ENCODE measurements around the gene ATP2A3.
"Not testable (repeated sequence)": the region's sequence is repeated elsewhere in the genome, so short reads cannot be mapped to it uniquely, and the experiment has no call there.

Gene ATP2A3

GRCh38 chr17:3953542-3953941, 10.7 kb downstream of the ATP2A3 start:
- no peak for DNase-seq

- no peak for DNase-seq
These were observed 12.1 kb downstream of the ATP2A3 start for GRCh38 chr17:3952186-3952585.

DNA sequence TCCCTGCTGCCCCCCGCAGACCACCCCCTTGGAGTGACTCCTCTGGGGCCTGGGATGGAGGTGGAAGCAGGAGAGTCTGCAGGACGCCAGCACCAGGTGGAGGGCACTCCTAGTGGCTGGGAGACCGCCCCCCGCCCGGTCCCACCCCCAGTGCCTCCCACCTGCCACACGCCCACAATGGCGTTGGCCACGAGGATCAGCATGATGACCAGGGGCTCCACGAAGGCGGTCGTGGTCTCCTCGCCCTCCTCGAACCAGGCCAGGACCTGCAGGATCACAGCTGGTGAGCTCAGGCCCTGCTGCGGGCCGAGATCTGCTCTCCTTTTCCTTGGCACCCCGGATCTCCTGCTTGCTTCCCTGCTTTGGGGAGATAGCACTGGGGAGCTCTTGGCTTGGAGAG, 12.8 kb downstream of the ATP2A3 start:
- no peak for DNase-seq

DNA sequence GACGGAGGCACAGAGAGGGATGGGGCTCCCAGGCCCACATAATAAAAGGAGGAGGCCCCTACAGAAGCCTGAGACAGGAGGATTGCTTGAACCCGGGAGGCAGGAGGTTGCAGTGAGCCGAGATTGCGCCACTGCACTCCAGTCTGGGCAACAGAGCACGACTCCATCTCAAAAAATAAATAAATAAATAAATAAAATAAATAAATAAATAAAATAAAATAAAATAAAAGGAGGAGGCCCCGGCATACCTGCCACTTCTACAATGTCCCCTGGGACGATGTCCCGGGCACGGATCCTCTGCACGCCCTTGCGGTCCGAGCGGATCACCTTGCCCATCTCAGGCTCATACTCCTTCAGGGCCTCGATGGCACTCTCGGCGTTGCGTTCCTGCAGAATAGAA, 13.2 kb downstream of the ATP2A3 start:
- no peak for DNase-seq

DNA sequence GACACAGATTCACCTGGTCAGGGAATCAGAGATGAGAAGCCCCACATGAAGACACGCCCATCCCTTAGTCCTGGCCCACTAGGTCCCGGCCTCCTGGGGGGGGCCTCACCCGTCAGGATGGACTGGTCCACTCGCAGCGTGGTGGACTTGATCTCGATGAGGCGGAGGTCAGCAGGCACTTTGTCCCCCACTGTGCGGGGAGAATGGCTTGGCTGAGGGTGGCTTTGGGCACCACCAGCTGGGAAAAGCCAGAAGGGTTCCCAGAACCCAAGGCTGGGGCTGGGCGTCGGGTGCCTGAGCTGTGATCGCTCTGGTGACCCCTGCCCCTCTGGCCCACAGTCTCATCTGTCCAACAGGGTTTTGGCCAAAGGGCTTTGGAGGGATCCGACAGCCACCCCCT, 13.7 kb downstream of the ATP2A3 start:
- no peak for DNase-seq

DNA sequence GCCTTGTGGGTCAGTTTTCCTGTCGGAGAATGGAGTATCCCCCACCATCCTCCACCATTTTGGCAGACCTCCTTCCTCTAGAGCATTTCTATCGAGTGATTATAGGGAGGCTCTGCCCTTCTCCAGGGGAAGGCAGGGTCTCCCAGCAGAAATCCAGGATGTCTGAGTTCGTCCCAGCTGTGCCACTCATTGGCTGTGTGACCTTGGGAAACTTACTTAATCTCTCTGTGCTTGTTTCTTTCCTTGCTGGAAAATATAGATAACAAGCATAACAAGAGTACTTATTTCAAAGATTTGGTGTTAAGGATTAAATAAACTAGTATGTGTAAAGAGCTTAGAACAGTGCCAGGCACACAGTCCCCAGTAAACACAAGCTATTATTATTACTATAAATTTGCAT, 14.8 kb downstream of the ATP2A3 start:
- DNase-seq = no peak

- not testable (repeated sequence) for DNase-seq
These were observed 15.7 kb downstream of the ATP2A3 start for GRCh38 chr17:3948551-3948950.

DNA sequence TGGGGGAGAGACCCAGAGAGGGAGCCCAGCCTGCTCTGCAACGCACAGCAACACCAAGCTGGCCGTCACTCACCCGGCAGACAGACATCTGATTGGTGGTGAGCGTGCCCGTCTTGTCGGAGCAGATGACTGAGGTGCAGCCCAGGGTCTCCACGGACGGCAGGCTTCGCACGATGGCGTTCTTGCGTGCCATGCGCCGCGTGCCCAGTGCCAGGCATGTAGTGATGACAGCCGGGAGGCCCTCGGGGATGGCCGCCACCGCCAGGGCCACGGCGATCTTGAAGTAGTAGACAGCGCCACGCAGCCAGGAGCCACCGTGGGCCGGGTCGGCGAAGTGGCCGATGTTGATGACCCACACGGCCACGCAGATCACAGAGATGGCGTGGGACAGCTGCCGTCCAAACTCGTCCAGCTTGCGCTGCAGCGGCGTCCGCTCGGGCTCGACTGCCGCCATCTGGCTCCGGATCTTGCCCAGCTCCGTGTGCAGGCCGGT, 16.9 kb downstream of the ATP2A3 start:
- no peak for DNase-seq

- no peak for DNase-seq
These were observed 17.5 kb downstream of the ATP2A3 start for GRCh38 chr17:3946711-3947235.

DNA sequence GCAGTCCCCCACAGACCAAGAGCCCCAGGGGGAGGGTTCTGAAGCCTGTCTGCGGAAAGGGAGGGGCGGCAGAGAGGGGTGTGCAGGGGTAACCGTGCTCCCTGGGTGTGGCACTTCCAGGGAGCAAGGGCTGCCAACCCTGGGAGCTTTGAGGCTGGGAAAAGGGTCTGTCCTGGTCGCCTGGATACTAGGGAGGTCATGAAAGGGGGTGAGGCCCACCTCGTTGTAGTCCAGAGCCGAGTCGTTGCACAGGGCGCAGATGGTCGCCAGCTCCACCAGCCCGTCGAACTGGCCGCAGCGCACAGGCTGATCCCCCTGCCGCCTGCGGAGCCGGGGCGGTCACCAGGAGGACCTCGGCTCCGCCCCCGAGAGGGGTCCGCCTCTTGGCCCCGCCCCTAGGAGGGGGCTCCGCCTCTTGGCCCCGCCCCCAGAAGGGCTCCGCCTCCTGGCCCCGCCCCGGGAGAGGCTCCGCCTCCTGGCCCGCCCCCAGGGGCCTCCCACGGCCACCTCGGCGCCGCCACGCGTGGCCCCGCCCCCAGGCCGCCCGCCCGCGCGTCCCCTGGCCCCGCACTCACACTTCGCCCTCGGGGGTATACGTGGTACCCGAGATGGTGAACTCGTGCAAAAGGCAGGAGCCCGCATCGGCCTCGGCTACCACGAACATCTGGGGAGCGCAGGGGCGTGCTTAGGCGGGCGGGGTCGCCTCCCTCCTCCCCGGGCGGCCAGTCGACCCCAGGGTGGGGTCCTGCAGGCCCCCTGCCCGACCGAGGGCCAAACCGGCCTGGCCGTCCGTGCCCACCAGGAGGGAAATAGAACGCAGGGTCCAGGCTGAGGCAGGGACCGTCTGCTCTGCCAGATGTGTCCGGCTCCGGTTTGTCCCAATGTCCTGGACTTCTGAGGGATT, 19.5 kb downstream of the ATP2A3 start:
- DNase-seq = no peak

DNA sequence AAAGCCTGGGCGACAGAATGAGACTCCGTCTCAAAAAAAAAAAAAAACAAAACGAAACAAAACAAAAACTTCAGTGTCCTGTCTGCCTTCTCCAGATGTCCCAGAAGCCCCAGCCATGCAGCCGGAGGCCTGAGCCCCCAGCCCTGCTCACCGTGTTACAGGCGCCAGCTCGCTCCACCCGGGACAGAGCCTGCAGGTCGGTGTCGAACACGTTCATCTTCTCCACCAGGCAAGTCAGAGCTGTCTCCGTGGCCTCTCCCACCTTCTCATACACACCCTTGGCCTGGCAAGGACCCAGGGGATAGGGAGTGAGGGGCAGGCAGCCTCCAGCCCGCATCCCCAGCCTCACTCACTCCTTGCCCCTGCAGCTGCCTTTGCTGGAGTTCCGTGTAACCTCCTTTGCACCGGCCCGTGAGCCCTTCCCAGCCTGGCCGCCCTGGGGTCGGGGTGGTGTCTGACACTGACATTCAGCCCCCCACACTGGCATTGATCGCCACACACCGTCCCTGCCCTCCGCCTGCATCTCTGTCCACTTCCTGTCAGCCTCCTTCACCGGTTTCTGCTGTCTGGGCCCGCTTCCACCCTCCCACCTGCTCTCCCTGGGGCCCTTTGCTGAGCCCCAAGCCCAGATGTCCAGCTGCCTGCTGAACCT, 20.9 kb downstream of the ATP2A3 start:
- DNase-seq = no peak

DNA sequence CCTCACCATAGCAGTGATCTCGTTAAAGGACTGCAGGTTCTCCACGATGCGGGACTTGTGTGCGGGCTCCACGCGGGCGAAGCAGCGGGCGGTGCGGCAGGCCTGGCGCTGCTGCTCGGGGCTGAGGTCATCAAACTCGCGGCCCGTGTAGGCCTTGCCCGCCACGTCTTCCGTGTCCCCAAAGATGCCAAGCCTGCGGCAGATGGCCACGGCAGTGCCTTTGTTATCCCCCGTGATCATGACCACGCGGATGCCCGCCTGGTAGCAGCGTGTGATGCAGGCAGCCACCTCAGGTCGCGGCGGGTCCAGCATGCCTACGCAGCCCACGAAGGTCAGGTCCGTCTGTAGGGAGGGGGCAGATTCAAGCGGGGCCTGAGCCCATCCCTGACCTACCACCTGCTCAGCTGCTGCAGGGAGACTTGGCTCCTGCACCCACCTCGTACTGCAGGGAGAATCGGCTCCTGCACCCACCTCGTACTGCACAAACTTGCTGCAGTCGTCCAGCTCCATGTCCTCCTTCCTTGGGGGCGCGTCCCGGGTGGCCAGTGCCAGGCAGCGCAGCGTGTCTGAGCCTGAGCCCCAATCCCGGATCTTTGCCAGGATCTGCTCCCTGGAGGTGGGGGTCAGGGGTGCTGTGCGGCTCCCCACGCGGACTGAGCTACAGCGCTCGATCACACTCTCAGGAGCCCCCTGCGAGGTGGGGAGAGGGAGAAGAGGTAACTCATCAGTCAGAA, 23.1 kb downstream of the ATP2A3 start:
- DNase-seq = no peak

- DNase-seq = no peak
These were observed 26.9 kb downstream of the ATP2A3 start for GRCh38 chr17:3937359-3937758.

GRCh38 chr17:3935825-3936355, 28.3 kb downstream of the ATP2A3 start:
- DNase-seq = no peak

DNA sequence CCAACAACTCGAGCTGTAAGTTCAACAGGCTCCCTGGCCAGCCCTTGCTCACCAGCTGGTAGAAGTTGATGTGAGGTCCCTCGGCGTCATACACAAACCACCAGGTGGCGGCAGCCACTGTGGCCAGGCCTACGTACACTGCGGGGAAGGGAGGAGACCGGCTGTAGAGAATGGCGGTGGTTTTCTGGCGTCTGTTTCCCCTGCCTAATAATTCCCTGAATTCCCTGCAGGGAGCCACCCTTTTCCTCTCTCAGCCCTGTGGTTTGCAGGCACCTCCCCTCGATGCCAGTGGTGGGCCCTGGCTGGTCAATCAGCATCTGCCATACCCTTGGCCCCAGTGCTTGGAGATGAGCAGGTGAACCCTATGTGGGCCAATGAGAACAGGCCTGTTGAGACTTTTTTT, 29.1 kb downstream of the ATP2A3 start:
- no peak for DNase-seq

DNA sequence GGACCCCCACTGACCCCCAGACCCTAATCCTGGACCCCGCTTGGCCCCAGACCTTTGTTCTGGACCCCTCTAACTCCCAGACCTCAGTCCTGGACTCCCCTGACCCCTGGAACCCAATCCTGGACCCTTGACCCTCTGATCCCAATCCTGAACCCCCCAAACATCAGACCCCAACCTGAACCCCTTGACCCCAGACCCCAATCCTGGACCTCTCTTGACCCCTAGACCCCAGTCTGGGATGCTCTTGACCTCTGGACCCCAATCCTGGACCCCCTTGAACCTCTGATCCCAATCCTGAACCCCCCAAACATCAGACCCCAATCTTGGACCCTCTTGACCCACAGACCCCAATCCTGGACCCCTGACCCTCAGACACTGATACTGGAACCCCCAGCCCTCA, 34.5 kb downstream of the ATP2A3 start:
- no peak for DNase-seq

GRCh38 chr17:3929181-3929580, 35.1 kb downstream of the ATP2A3 start:
- no peak for DNase-seq

- DNase-seq = no peak
These were observed 35.8 kb downstream of the ATP2A3 start for GRCh38 chr17:3928406-3928805.

- DNase-seq = no peak
These were observed 36.5 kb downstream of the ATP2A3 start for GRCh38 chr17:3927628-3928340.

GRCh38 chr17:3926860-3927627, 37.2 kb downstream of the ATP2A3 start:
- no peak for DNase-seq

- DNase-seq = no peak
These were observed 38.4 kb downstream of the ATP2A3 start for GRCh38 chr17:3925684-3926485.

Measured in hippocampal formation (tissue), 2 donors.